ENCODE data around the gene STAG2. TPM values are rescaled to one million over a fixed set of nuclear protein-coding genes. Genes with fewer than 3 reads are reported as not detected.
"Not testable (repeated sequence)": the region's sequence is repeated elsewhere in the genome, so short reads cannot be mapped to it uniquely, and the experiment has no call there.

Gene STAG2
- polyA plus RNA-seq, 1 donor = 64.5 TPM

GRCh38 chrX:124042042-124042441, 80.5 kb downstream of the STAG2 start:
- DNase-seq = no peak

GRCh38 chrX:124045109-124045508, 83.6 kb downstream of the STAG2 start:
- DNase-seq = no peak

- DNase-seq = not testable (repeated sequence)
Observed at GRCh38 chrX:124084417-124084816, 122.9 kb downstream of the STAG2 start.

GRCh38 chrX:124085063-124085462, 123.6 kb downstream of the STAG2 start:
- no peak for DNase-seq

GRCh38 chrX:124086411-124086810, 124.9 kb downstream of the STAG2 start:
- no peak for DNase-seq

GRCh38 chrX:124087000-124087746, 125.7 kb downstream of the STAG2 start:
- no peak for DNase-seq

GRCh38 chrX:124093222-124093621, 131.7 kb downstream of the STAG2 start:
- no peak for DNase-seq

GRCh38 chrX:124097116-124097515, 135.6 kb downstream of the STAG2 start:
- no peak for DNase-seq

GRCh38 chrX:124098089-124098488, 136.6 kb downstream of the STAG2 start:
- DNase-seq = peak; percentile 16

GRCh38 chrX:124103966-124104365, 142.5 kb downstream of the STAG2 start:
- no peak for DNase-seq

GRCh38 chrX:124104512-124104911, 143.0 kb downstream of the STAG2 start:
- not testable (repeated sequence) for DNase-seq

- no peak for DNase-seq
Observed at GRCh38 chrX:124113621-124114600, 152.4 kb downstream of the STAG2 start.

- DNase-seq = no peak
Observed at GRCh38 chrX:124117325-124117724, 155.8 kb downstream of the STAG2 start.

GRCh38 chrX:124125471-124125870, 164.0 kb downstream of the STAG2 start:
- DNase-seq = peak; percentile 6

GRCh38 chrX:124127496-124127895, 166.0 kb downstream of the STAG2 start:
- no peak for DNase-seq

GRCh38 chrX:124132437-124132836, 170.9 kb downstream of the STAG2 start:
- not testable (repeated sequence) for DNase-seq

GRCh38 chrX:124145749-124146148, 184.2 kb downstream of the STAG2 start:
- DNase-seq = no peak

- no peak for DNase-seq
Observed at GRCh38 chrX:124151195-124151594, 189.7 kb downstream of the STAG2 start.

Other genes starting within 250 kb of the STAG2 start
- 51.7 TPM for gene THOC2, start 228.7 kb upstream of the STAG2 start, polyA plus RNA-seq (ENCODE audit: insufficient read length)
- 36.4 TPM for gene XIAP, start 101.7 kb upstream of the STAG2 start, polyA plus RNA-seq (ENCODE audit: insufficient read length)